GM20431 (cell line): ENCODE measurements around the gene ALDH18A1.
"Not testable (repeated sequence)": the region's sequence is repeated elsewhere in the genome, so short reads cannot be mapped to it uniquely, and the experiment has no call there.

Source experiments
- in situ Hi-C: fragments of 300-500 bp; cut with MseI, MboI; formaldehyde crosslinking; loops from one replicate; pipeline ENCODE4 v1.15.0; 2020; ENCODE audit warnings: low sequenced_read_pairs; ENCODE audit not compliant: unreplicated experiment

Gene ALDH18A1

GRCh38 chr10:95651346-95652060 is 5.0 kb downstream of the ALDH18A1 start:
- in situ Hi-C loops, result no loop called here

- in situ Hi-C loops, result no loop called here
Measured at GRCh38 chr10:95650232-95650631, 6.3 kb downstream of the ALDH18A1 start.

- in situ Hi-C loops, result no loop called here
Measured at GRCh38 chr10:95648138-95648537, 8.4 kb downstream of the ALDH18A1 start.

- in situ Hi-C loops, result no loop called here
Measured at GRCh38 chr10:95646160-95646559, 10.4 kb downstream of the ALDH18A1 start.

- in situ Hi-C loops, result no loop called here
Measured at GRCh38 chr10:95644901-95645300, 11.6 kb downstream of the ALDH18A1 start.

GRCh38 chr10:95640891-95641315 is 15.6 kb downstream of the ALDH18A1 start:
- in situ Hi-C loops, result no loop called here

- in situ Hi-C loops, result no loop called here
Measured at GRCh38 chr10:95637911-95638310, 18.6 kb downstream of the ALDH18A1 start.

GRCh38 chr10:95637140-95637539 is 19.4 kb downstream of the ALDH18A1 start:
- in situ Hi-C loops, result no loop called here

- in situ Hi-C loops, result no loop called here
Measured at GRCh38 chr10:95635319-95635733, 21.2 kb downstream of the ALDH18A1 start.

- in situ Hi-C loops, result no loop called here
Measured at GRCh38 chr10:95628786-95629185, 27.7 kb downstream of the ALDH18A1 start.

GRCh38 chr10:95626500-95626899 is 30.0 kb downstream of the ALDH18A1 start:
- in situ Hi-C loops, result no loop called here

GRCh38 chr10:95620415-95620814 is 36.1 kb downstream of the ALDH18A1 start:
- in situ Hi-C loops, result not testable (repeated sequence)

- in situ Hi-C loops, result no loop called here
Measured at GRCh38 chr10:95618101-95618500, 38.4 kb downstream of the ALDH18A1 start.

GRCh38 chr10:95616446-95616845 is 40.1 kb downstream of the ALDH18A1 start:
- in situ Hi-C loops, result no loop called here

- in situ Hi-C loops, result no loop called here
Measured at GRCh38 chr10:95613330-95613729, 43.2 kb downstream of the ALDH18A1 start.

GRCh38 chr10:95610727-95611126 is 45.8 kb downstream of the ALDH18A1 start:
- in situ Hi-C loops, result no loop called here

- in situ Hi-C loops, result loop anchor here (10.0 kb wide), 1 partner anchor 172 kb away; no protein-coding TSS in a partner anchor
Measured at GRCh38 chr10:95606922-95607321, 49.6 kb downstream of the ALDH18A1 start.

GRCh38 chr10:95605163-95605562 is 51.3 kb downstream of the ALDH18A1 start:
- in situ Hi-C loops, result loop anchor here (10.0 kb wide), 1 partner anchor 170 kb away; no protein-coding TSS in a partner anchor

GRCh38 chr10:95604630-95605029 is 51.9 kb downstream of the ALDH18A1 start:
- in situ Hi-C loops, result loop anchor here (10.0 kb wide), 1 partner anchor 170 kb away; no protein-coding TSS in a partner anchor

GRCh38 chr10:95602382-95602781 is 54.1 kb downstream of the ALDH18A1 start:
- in situ Hi-C loops, result loop anchor here (10.0 kb wide), 1 partner anchor 168 kb away; no protein-coding TSS in a partner anchor

- in situ Hi-C loops, result loop anchor here (10.0 kb wide), 1 partner anchor 166 kb away; no protein-coding TSS in a partner anchor
Measured at GRCh38 chr10:95601116-95601719, 55.3 kb downstream of the ALDH18A1 start.
